A549 (cell line): Measurements from ENCODE around the gene PML. TPM values are rescaled to one million over a fixed set of nuclear protein-coding genes. Genes with fewer than 3 reads are reported as not detected.

Experiments used
- ATAC-seq, 2 experiments: fragments of 200-7000 bp in 1 of 2; fragments of >200 bp in 1 of 2; cut with Nextera tagmentation in 1 of 2; cut with Tn5 transposase in 1 of 2; 3 replicates each; pipeline versions ENCODE4 v1.8.0 to v1.9.1; 2018 to 2020; ENCODE audit warnings: mild to moderate bottlenecking in 1 of 2, moderate library complexity in 1 of 2
- CTCF ChIA-PET: fragments of 300-600 bp; sonication (Branson Sonifier 250); formaldehyde crosslinking; extraction: SDS; loops from one replicate; lab custom pipeline; 2021; ENCODE audit warnings: antibody characterized with exemption, inconsistent platforms; lab: Yijun Ruan, JAX
- POLR2A ChIA-PET: fragments of 350-600 bp; formaldehyde crosslinking; extraction: SDS; loops from one replicate; lab custom pipeline; 2021; ENCODE audit warnings: antibody characterized with exemption, inconsistent platforms; lab: Yijun Ruan, JAX
- DNase-seq, 2 experiments: peaks; one replicate each; pipeline versions ENCODE4 v3.0.0 to v3.0.0-alpha.2; 2011 to 2016; ENCODE audit warnings: low read depth in 1 of 2, low spot score in 1 of 2
- FAIRE-seq: peaks from 2 replicates; lab custom pipeline; 2011; peaks lifted over from hg19 to GRCh38; lab: Jason Lieb, UNC
- H3K27ac ChIP-seq, 2 experiments: fragments of >200 bp; sonication (Bioruptor Twin); formaldehyde crosslinking; 3 replicates each; pipeline ENCODE4 v1.5.1; 2016 to 2017
- H3K4me1 ChIP-seq: fragments of >200 bp; sonication (Bioruptor Twin); formaldehyde crosslinking; 3 replicates; pipeline ENCODE4 v1.6.1; 2016
- H3K4me2 ChIP-seq: fragments of >200 bp; sonication (Bioruptor Twin); formaldehyde crosslinking; 3 replicates; pipeline ENCODE4 v1.6.1; 2016
- H3K4me3 ChIP-seq: fragments of >200 bp; sonication (Bioruptor Twin); formaldehyde crosslinking; 3 replicates; pipeline ENCODE4 v1.5.1; 2016
- H3K9me3 ChIP-seq: fragments of >200 bp; sonication (Bioruptor Twin); formaldehyde crosslinking; 3 replicates; pipeline ENCODE4 v1.6.1; 2016
- CEBPB ChIP-seq, 2 experiments: fragments of >200 bp in 1 of 2; sonication (Bioruptor Twin) in 1 of 2; formaldehyde crosslinking in 1 of 2; IDR thresholded peaks; 2 replicates each; pipeline ENCODE4 v1.6.1; 2012 to 2016
- CHD2 ChIP-seq: fragments of 150-350 bp; IDR thresholded peaks from 2 replicates; pipeline ENCODE4 v1.6.1; 2014; ENCODE audit warnings: low read length; ENCODE audit not compliant: partially characterized antibody
- CHD4 ChIP-seq: fragments of 200-600 bp; sonication (generic); IDR thresholded peaks from 2 replicates; pipeline ENCODE4 v1.6.1; 2016; ENCODE audit warnings: antibody characterized with exemption, mild to moderate bottlenecking, borderline replicate concordance
- FOSL2 ChIP-seq, 2 experiments: fragments of 450-650 bp in 1 of 2; fragments of >200 bp in 1 of 2; sonication (Bioruptor Twin) in 1 of 2; formaldehyde crosslinking; IDR thresholded peaks; 2 replicates each; pipeline versions ENCODE4 v1.5.0 to v1.6.1; 2016 to 2020; ENCODE audit warnings: mild to moderate bottlenecking in 1 of 2, moderate library complexity in 1 of 2
- HOXB13 ChIP-seq: fragments of 250-450 bp; sonication (Bioruptor Pico); IDR thresholded peaks from 2 replicates; pipeline ENCODE4 v1.5.0; 2020; ENCODE audit warnings: low read depth, mild to moderate bottlenecking, moderate library complexity
- HOXB5 ChIP-seq: fragments of 250-450 bp; sonication (Bioruptor Pico); IDR thresholded peaks from 2 replicates; pipeline ENCODE4 v1.5.0; 2020; ENCODE audit warnings: mild to moderate bottlenecking, moderate library complexity
- MAFK ChIP-seq: fragments of 450-650 bp; IDR thresholded peaks from 2 replicates; pipeline ENCODE4 v1.6.1; 2014; ENCODE audit not compliant: partially characterized antibody
- NFE2L2 ChIP-seq: fragments of 150-350 bp; conservative IDR thresholded peaks from 2 replicates; pipeline ENCODE4 v1.6.1; 2014; ENCODE audit warnings: low read length
- NPAS2 ChIP-seq: fragments of 250-450 bp; sonication (Bioruptor Pico); IDR thresholded peaks from 2 replicates; pipeline ENCODE4 v1.8.0; 2022; ENCODE audit warnings: mild to moderate bottlenecking, moderate library complexity, borderline replicate concordance
- NR3C1 ChIP-seq: fragments of >200 bp; sonication (Bioruptor Twin); formaldehyde crosslinking; IDR thresholded peaks from 3 replicates; pipeline ENCODE4 v1.6.1; 2017
- RAD21 ChIP-seq, 2 experiments: fragments of >200 bp in 1 of 2; sonication (Bioruptor Twin) in 1 of 2; formaldehyde crosslinking in 1 of 2; IDR thresholded peaks in 1 of 2; conservative IDR thresholded peaks in 1 of 2; 2 replicates in 1 of 2; 3 replicates in 1 of 2; pipeline ENCODE4 v1.6.1; 2012 to 2018; ENCODE audit warnings: inconsistent platforms in 1 of 2
- RARB ChIP-seq: fragments of 250-450 bp; sonication (Bioruptor Pico); IDR thresholded peaks from 2 replicates; pipeline ENCODE4 v1.8.0; 2021; ENCODE audit warnings: mild to moderate bottlenecking, moderate library complexity
- RNF2 ChIP-seq: fragments of 200-600 bp; sonication (generic); IDR thresholded peaks from 2 replicates; pipeline ENCODE4 v1.6.1; 2016; ENCODE audit warnings: low read depth, mild to moderate bottlenecking, antibody characterized with exemption, moderate library complexity, borderline replicate concordance
- SREBF2 ChIP-seq: fragments of 450-650 bp; IDR thresholded peaks from 2 replicates; pipeline ENCODE4 v1.6.1; 2014; ENCODE audit warnings: mild to moderate bottlenecking, moderate library complexity
- ZFP36 ChIP-seq: fragments of 450-650 bp; IDR thresholded peaks from 2 replicates; pipeline ENCODE4 v1.6.1; 2014; ENCODE audit warnings: borderline replicate concordance; ENCODE audit not compliant: partially characterized antibody
- ZSCAN20 ChIP-seq: fragments of 250-450 bp; sonication (Bioruptor Pico); IDR thresholded peaks from 2 replicates; pipeline ENCODE4 v1.8.0; 2022; ENCODE audit warnings: mild to moderate bottlenecking, moderate library complexity
- WGBS: methylation state at CpG from one replicate; pipeline ENCODE4 v1.1.6; 2017; ENCODE audit errors: missing lambda C conversion rate; 5-methylcytosine and 5-hydroxymethylcytosine counted together
- polyA plus RNA-seq, 4 experiments: library from polyadenylated mRNA; depleted of rRNA in 3 of 4; stranded (reverse); fragments of >200 nt; fragmentation: RNase III in 1 of 4; extraction: RNeasy Plus Mini Kit Qiagen cat#74134 plus additional on column Dnase treatment in 1 of 4; gene quantifications; 2 replicates in 3 of 4; 3 replicates in 1 of 4; pipeline ENCODE4 v1.2.3, GENCODE V29; 2011 to 2017
- TF ChIP-seq, protein P1 (sequence below): IDR thresholded peaks from 2 replicates; pipeline ENCODE4 v1.6.1; 2012; ENCODE audit warnings: low read depth, borderline replicate concordance
- TF ChIP-seq, protein P2 (sequence below): fragments of >200 bp; sonication (Bioruptor Twin); formaldehyde crosslinking; IDR thresholded peaks from 3 replicates; pipeline ENCODE4 v1.5.1; 2016
- TF ChIP-seq, protein P3 (sequence below): fragments of >200 bp; sonication (Bioruptor Twin); formaldehyde crosslinking; IDR thresholded peaks from 2 replicates; pipeline ENCODE4 v1.6.1; 2016

Gene PML
- polyA plus RNA-seq, 2 of the 4 experiments (the other 2 are of a cell fraction) = 2.1 to 8.5 TPM

DNA sequence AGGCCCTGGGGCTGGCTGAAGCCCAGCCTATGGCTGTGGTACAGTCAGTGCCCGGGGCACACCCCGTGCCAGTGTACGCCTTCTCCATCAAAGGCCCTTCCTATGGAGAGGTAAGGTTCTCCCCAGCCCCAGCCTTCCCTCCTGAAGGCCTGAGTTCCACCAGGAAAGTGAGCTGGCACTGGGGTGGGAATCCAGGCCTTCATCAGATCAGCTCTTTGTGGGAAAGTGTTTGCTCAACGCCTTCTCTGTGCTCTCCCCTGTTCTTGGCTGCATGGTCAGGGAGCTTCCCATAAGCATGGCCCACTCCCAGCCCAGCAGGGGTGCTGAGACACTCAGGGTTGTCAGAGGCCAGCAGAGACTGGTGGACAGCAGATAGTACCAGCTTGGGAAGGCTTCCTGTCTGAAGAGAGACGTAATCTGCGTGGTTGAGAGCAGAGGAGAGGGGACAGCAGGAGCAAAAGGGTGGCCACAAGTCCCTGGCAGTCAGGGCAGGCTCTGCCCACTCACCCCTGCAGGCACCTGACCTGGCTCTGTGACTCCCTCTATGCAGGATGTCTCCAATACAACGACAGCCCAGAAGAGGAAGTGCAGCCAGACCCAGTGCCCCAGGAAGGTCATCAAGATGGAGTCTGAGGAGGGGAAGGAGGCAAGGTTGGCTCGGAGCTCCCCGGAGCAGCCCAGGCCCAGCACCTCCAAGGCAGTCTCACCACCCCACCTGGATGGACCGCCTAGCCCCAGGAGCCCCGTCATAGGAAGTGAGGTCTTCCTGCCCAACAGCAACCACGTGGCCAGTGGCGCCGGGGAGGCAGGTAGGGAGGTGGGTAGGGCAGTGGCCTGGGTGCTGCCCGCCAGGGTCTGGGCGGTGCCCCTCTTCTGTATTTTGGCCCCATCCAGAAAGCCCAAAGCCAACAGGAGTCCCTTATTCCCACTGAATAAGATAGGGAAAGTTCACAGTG, 38.4 kb downstream of the PML start:
- WGBS = 96% methylated on average over 10 of the region's 16 CpGs
- CTCF ChIA-PET = interaction anchor here (1.0 to 11.4 kb wide), 4 partner anchors 8 to 63 kb away, joined by 3 to 237 read pairs (median 3); partner anchors contain the start of gene STOML1
- Histone ChIP-seq H3K4me2 (no peak overlapping the region), H3K27ac (no peak overlapping the region), H3K4me3 (no peak overlapping the region), H3K4me1 (no peaks in the 10 kb centered on the region), H3K9me3 (no peaks in the 10 kb centered on the region)
- DNase-seq (no peak), FAIRE-seq (no peak), ATAC-seq (no peak)
- TF ChIP-seq RNF2 = no peak
- no peak for TF ChIP-seq CHD4
- no peak for TF ChIP-seq NFE2L2
- TF ChIP-seq, protein P1, sequence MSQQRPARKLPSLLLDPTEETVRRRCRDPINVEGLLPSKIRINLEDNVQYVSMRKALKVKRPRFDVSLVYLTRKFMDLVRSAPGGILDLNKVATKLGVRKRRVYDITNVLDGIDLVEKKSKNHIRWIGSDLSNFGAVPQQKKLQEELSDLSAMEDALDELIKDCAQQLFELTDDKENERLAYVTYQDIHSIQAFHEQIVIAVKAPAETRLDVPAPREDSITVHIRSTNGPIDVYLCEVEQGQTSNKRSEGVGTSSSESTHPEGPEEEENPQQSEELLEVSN = no peak
- no peak for TF ChIP-seq NPAS2 (CRISPR knock-in tag)
- no peak for TF ChIP-seq FOSL2 (IDR thresholded peaks at IDR 0.05)
- no peak for TF ChIP-seq FOSL2 (CRISPR knock-in tag; IDR thresholded peaks at IDR 0.05)
- TF ChIP-seq ZFP36 = no peak
- no peak for TF ChIP-seq NR3C1
- no peak for TF ChIP-seq RAD21 (conservative IDR thresholded peaks at IDR 0.05 in 1 of 2, IDR thresholded peaks at IDR 0.05 in 1 of 2)
- no peak for TF ChIP-seq SREBF2
- TF ChIP-seq, protein P2, sequence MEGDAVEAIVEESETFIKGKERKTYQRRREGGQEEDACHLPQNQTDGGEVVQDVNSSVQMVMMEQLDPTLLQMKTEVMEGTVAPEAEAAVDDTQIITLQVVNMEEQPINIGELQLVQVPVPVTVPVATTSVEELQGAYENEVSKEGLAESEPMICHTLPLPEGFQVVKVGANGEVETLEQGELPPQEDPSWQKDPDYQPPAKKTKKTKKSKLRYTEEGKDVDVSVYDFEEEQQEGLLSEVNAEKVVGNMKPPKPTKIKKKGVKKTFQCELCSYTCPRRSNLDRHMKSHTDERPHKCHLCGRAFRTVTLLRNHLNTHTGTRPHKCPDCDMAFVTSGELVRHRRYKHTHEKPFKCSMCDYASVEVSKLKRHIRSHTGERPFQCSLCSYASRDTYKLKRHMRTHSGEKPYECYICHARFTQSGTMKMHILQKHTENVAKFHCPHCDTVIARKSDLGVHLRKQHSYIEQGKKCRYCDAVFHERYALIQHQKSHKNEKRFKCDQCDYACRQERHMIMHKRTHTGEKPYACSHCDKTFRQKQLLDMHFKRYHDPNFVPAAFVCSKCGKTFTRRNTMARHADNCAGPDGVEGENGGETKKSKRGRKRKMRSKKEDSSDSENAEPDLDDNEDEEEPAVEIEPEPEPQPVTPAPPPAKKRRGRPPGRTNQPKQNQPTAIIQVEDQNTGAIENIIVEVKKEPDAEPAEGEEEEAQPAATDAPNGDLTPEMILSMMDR = no peak
- no peak for TF ChIP-seq HOXB13
- TF ChIP-seq CEBPB (IDR thresholded peaks at IDR 0.05) = no peak
- TF ChIP-seq MAFK = no peak
- no peak for TF ChIP-seq CHD2
- TF ChIP-seq ZSCAN20 = no peak
- TF ChIP-seq HOXB5 (CRISPR knock-in tag) = no peak
- POLR2A ChIA-PET = no interaction called here

DNA sequence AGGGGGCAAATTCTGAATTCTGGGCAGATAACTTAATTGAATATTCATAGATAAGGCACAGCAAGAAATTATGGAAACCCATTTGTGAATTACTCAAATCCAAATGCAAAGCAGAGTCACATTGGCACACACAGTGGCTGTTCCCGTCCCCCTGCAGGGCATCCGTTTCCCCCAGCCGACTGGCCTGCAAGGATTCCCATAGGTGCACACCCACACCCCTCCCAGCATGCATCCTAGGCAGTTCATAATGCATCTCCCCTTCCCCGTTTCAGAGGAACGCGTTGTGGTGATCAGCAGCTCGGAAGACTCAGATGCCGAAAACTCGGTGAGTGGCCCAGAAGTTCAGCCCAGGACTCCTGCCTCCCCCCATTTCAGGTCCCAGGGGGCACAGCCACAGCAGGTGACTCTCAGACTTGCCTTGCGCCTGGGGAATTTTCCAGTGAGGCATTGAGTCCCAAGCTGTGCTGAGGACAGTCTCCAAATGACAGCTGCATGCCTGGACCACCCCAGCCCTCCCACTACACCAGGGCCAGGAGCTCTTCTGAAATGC, 39.8 kb downstream of the PML start:
- no peaks in the 10 kb centered on the region for H3K4me1 ChIP-seq
- 74% methylated on average over 3 of the region's 10 CpGs for WGBS
- ChIA-PET CTCF (interaction anchor here (1.4 to 11.4 kb wide), 3 partner anchors 15 to 64 kb away, joined by 3 to 237 read pairs (median 7); no protein-coding TSS in a partner anchor), POLR2A (no interaction called here)
- H3K27ac ChIP-seq = no peak overlapping the region
- no peaks in the 10 kb centered on the region for H3K9me3 ChIP-seq
- no peak overlapping the region for H3K4me2 ChIP-seq
- FAIRE-seq = no peak
- H3K4me3 ChIP-seq = no peak overlapping the region
- no peak for DNase-seq
- no peak for ATAC-seq
- no peak for TF ChIP-seq RARB (CRISPR knock-in tag)
- no peak for TF ChIP-seq HOXB5 (CRISPR knock-in tag)
- TF ChIP-seq, protein P3, sequence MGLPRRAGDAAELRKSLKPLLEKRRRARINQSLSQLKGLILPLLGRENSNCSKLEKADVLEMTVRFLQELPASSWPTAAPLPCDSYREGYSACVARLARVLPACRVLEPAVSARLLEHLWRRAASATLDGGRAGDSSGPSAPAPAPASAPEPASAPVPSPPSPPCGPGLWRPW = no peak
